Subcutaneous abdominal adipose tissue (tissue), 5 donors: ENCODE data around the gene GXYLT2.
A peak's percentile ranks its signal among the peaks of the same experiment; 100 is the strongest.
"Not testable (repeated sequence)": the region's sequence is repeated elsewhere in the genome, so short reads cannot be mapped to it uniquely, and the experiment has no call there.

ENCODE experiments used
- H3K27ac ChIP-seq: one replicate; pipeline ENCODE4 v1.7.0; 2013; ENCODE audit warnings: low read depth, mild to moderate bottlenecking, inconsistent platforms, low read length, moderate library complexity
- H3K27me3 ChIP-seq, 5 donors: one replicate each; pipeline ENCODE4 v1.7.0; 2013; ENCODE audit warnings: low read length in 5 of 5, inconsistent platforms in 1 of 5; ENCODE audit not compliant: control insufficient read depth in 5 of 5, insufficient read depth in 4 of 5
- H3K36me3 ChIP-seq, 5 donors: one replicate each; pipeline ENCODE4 v1.7.0; 2013; ENCODE audit warnings: low read length in 5 of 5; ENCODE audit not compliant: control insufficient read depth in 5 of 5, insufficient read depth in 5 of 5
- H3K4me1 ChIP-seq, 5 donors: one replicate each; pipeline ENCODE4 v1.7.0; 2013; ENCODE audit warnings: low read length in 5 of 5, mild to moderate bottlenecking in 3 of 5, moderate library complexity in 1 of 5; ENCODE audit not compliant: control insufficient read depth in 5 of 5, insufficient read depth in 5 of 5
- H3K4me3 ChIP-seq, 5 donors: one replicate each; pipeline ENCODE4 v1.7.0; 2013; ENCODE audit warnings: low read length in 5 of 5, low read depth in 1 of 5
- H3K9ac ChIP-seq, 5 donors: one replicate each; pipeline ENCODE4 v1.7.0; 2013; ENCODE audit warnings: low read length in 5 of 5, mild to moderate bottlenecking in 4 of 5, moderate library complexity in 3 of 5
- H3K9me3 ChIP-seq, 5 donors: one replicate each; pipeline ENCODE4 v1.7.0; 2013; ENCODE audit warnings: low read length in 5 of 5; ENCODE audit not compliant: control insufficient read depth in 5 of 5
- donor health status: healthy.
- donor health status: healthy.
- donor health status: healthy.
- donor health status: healthy.
- donor health status: healthy.

The GXYLT2 gene

GRCh38 chr3:72999951-73000350 is 112.1 kb downstream of the GXYLT2 start:
- no peak overlapping the region for H3K27ac ChIP-seq
- H3K9ac ChIP-seq, result peak overlapping the region in 2 of 5 donors; percentile 61 to 91
- no peaks in the 10 kb centered on the region for H3K9me3 ChIP-seq
- peaks cover 7 to 62% (median 49%) of the 10 kb centered on the region in 5 donors for H3K4me1 ChIP-seq
- peak overlapping the region in 2 of 5 donors; percentile 13 to 24 for H3K4me3 ChIP-seq
- H3K27me3 ChIP-seq, result no peaks in the 10 kb centered on the region
- H3K36me3 ChIP-seq, result peaks cover 0 to 13% (median 4%) of the 10 kb centered on the region in 5 donors

GRCh38 chr3:73003050-73003449 is 115.2 kb downstream of the GXYLT2 start:
- peaks cover 7 to 49% (median 40%) of the 10 kb centered on the region in 5 donors for H3K4me1 ChIP-seq
- peak overlapping the region; percentile 70 for H3K27ac ChIP-seq
- H3K9ac ChIP-seq, H3K9me3 ChIP-seq, H3K27me3 ChIP-seq, H3K4me3 ChIP-seq: not testable (repeated sequence)
- peaks cover 5 to 26% (median 19%) of the 10 kb centered on the region in 5 donors for H3K36me3 ChIP-seq

DNA sequence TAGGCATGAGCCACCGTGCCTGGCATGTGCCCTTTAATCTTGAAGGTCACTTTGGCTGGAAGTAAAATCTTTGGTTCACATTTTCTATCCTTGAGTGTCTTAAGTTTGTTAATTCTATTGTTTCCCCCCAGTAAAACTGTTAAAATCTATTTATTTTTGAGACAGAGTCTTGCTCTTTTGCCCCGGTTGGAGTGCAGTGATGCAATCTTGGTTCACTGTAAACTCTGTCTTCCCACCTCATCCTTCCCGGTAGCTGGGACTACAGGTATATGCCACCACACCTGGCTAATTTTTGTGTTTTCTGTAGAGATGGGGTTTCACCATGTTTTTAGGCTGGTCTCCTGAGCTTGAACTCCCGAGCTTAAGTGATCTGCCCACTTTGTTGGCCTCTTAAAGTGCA is 116.5 kb downstream of the GXYLT2 start:
- Histone ChIP-seq H3K27ac (no peak overlapping the region), H3K36me3 (peaks cover 5 to 26% (median 17%) of the 10 kb centered on the region in 5 donors), H3K9me3 (no peaks in the 10 kb centered on the region), H3K9ac (no peak overlapping the region), H3K4me1 (peaks cover 2 to 47% (median 33%) of the 10 kb centered on the region in 5 donors), H3K4me3 (no peak overlapping the region), H3K27me3 (no peaks in the 10 kb centered on the region)

DNA sequence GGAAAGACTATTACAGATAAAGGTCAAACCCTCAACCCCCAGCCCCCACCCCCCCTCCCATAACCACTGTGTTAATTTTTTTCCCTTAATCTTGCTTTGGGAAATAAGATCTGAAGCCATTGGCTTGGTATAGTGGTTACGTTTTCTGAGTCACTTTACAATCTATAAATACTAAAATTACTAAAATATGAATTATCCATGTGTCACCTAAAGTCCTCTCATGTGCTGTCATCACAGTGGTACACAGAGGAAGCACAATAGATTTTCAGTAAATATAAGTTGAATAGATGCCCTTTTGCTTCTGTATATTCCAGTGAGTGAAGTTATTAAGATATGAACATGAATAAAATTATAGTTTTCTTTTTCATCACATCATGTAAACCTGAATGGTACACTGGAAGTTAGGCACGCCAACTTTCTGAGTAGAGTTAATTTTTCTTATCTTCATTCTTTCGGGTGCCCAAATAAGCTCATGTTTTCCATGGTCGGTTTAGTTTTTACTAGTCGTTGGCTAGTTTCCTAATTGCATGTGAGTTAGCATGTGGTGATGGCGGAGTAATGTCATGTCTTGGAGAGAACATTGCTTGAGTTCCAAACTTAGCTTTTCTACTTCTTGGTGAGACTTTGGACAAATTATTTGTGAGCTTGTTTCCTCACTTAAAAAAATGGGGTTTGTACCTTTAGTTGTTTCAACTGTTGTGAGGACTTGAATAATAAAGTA is 120.3 kb downstream of the GXYLT2 start:
- H3K4me1 ChIP-seq, result peaks cover 0 to 27% (median 9%) of the 10 kb centered on the region in 5 donors
- no peak overlapping the region for H3K9ac ChIP-seq
- no peak overlapping the region for H3K27ac ChIP-seq
- H3K27me3 ChIP-seq, result no peaks in the 10 kb centered on the region
- peaks cover 5 to 18% (median 10%) of the 10 kb centered on the region in 5 donors for H3K36me3 ChIP-seq
- H3K9me3 ChIP-seq, result no peaks in the 10 kb centered on the region
- H3K4me3 ChIP-seq, result no peak overlapping the region

GRCh38 chr3:73009008-73009407 is 121.2 kb downstream of the GXYLT2 start:
- Histone ChIP-seq H3K36me3 (peaks cover 5 to 18% (median 10%) of the 10 kb centered on the region in 5 donors), H3K27me3 (no peaks in the 10 kb centered on the region), H3K27ac (no peak overlapping the region), H3K4me1 (peaks cover 0 to 23% (median 9%) of the 10 kb centered on the region in 5 donors), H3K9me3 (no peaks in the 10 kb centered on the region), H3K4me3 (no peak overlapping the region), H3K9ac (no peak overlapping the region)

DNA sequence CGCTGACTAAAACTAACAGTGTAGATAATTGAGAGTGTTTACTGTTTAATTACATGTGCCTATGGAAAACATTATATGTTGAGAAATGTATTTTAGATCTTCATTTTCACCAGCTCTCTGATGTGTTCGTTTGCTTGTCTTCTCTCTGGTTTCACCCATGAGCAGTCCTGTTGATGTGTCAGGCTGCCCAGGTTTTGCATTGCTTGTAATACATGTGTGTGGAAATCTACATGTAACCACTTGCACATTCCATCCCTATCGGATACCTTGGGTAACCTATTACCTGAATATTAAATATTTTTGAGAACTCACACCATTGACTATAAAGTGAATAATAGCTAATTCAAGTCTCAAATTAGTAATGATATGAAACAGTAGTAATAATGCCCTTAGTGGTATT is 121.9 kb downstream of the GXYLT2 start:
- Histone ChIP-seq H3K9ac (no peak overlapping the region), H3K4me3 (no peak overlapping the region), H3K27me3 (no peaks in the 10 kb centered on the region), H3K27ac (no peak overlapping the region), H3K9me3 (no peaks in the 10 kb centered on the region), H3K4me1 (peaks cover 0 to 21% (median 9%) of the 10 kb centered on the region in 5 donors), H3K36me3 (peaks cover 5 to 15% (median 10%) of the 10 kb centered on the region in 5 donors)

GRCh38 chr3:73010158-73010557 is 122.3 kb downstream of the GXYLT2 start:
- Histone ChIP-seq H3K9me3 (no peaks in the 10 kb centered on the region), H3K27me3 (no peaks in the 10 kb centered on the region), H3K27ac (no peak overlapping the region), H3K4me1 (peaks cover 0 to 21% (median 9%) of the 10 kb centered on the region in 5 donors), H3K4me3 (no peak overlapping the region), H3K36me3 (peaks cover 5 to 15% (median 10%) of the 10 kb centered on the region in 5 donors), H3K9ac (no peak overlapping the region)

DNA sequence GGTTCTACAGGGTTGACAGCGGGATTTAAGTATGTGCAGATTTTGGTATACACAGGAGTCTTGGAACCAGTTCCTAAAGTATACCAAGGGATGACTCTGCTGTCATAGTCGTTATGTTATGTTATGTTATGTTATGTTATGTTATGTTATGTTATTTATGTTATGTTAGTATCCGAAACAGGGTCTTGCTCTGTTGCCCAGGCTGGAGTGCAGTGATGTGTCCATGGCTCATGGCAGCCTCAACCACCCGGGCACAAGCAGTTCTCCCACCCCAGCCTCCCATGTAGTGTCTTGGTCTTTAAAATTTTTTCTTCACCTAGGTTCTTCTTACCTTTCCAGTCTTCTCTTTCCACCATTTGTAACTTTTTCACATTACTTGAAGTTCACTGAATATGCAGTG is 130.5 kb downstream of the GXYLT2 start:
- Histone ChIP-seq H3K9me3 (no peaks in the 10 kb centered on the region), H3K36me3 (no peaks in the 10 kb centered on the region), H3K27me3 (no peaks in the 10 kb centered on the region), H3K4me1 (peaks cover 0 to 16% (median 7%) of the 10 kb centered on the region in 5 donors), H3K4me3 (no peak overlapping the region), H3K9ac (no peak overlapping the region), H3K27ac (no peak overlapping the region)

- Histone ChIP-seq H3K4me3 (no peak overlapping the region), H3K4me1 (peaks cover 0 to 16% (median 7%) of the 10 kb centered on the region in 5 donors), H3K27ac (no peak overlapping the region), H3K27me3 (no peaks in the 10 kb centered on the region), H3K9ac (no peak overlapping the region), H3K36me3 (no peaks in the 10 kb centered on the region), H3K9me3 (no peaks in the 10 kb centered on the region)
Observed at GRCh38 chr3:73018790-73019441, 131.1 kb downstream of the GXYLT2 start.

GRCh38 chr3:73021301-73021835 is 133.5 kb downstream of the GXYLT2 start:
- H3K4me3 ChIP-seq, result no peak overlapping the region

More at GRCh38 chr3:73021301-73021835, 133.5 kb downstream of the GXYLT2 start:
- Histone ChIP-seq H3K27ac (no peak overlapping the region), H3K9ac (no peak overlapping the region), H3K9me3 (no peaks in the 10 kb centered on the region), H3K36me3 (no peaks in the 10 kb centered on the region), H3K27me3 (no peaks in the 10 kb centered on the region), H3K4me1 (peaks cover 0 to 36% (median 24%) of the 10 kb centered on the region in 5 donors)
